Neural cell (in vitro differentiated cells): Measurements from ENCODE around the gene CYP2A6. TPM values are rescaled to one million over a fixed set of nuclear protein-coding genes. Genes with fewer than 3 reads are reported as not detected.

Source experiments
- H2AFZ ChIP-seq: fragments of 200-600, 300-800 bp; sonication (generic), shearing (Covaris generic); 2 replicates; pipeline ENCODE4 v1.6.0; 2014; ENCODE audit warnings: low read depth, mild to moderate bottlenecking, antibody characterized with exemption, low read length, moderate library complexity
- H3F3A ChIP-seq: fragments of 200-600 bp; shearing (Covaris generic); 2 replicates; pipeline ENCODE4 v1.6.1; 2016; ENCODE audit warnings: mild to moderate bottlenecking, moderate library complexity, mixed read lengths, antibody characterized with exemption, low read length; ENCODE audit not compliant: insufficient read depth, poor library complexity, severe bottlenecking
- H3K27ac ChIP-seq: fragments of 200-600, 300-800 bp; sonication (generic), shearing (Covaris generic); 2 replicates; pipeline ENCODE4 v1.5.1; 2014; ENCODE audit warnings: mild to moderate bottlenecking, low read length, moderate library complexity
- H3K27me3 ChIP-seq: fragments of 300-800, 200-600 bp; sonication (generic), shearing (Covaris generic); 2 replicates; pipeline ENCODE4 v1.6.0; 2014; ENCODE audit warnings: mild to moderate bottlenecking, low read depth, low read length, moderate library complexity; ENCODE audit not compliant: insufficient read depth
- H3K36me3 ChIP-seq: fragments of 300-800, 200-600 bp; sonication (generic), shearing (Covaris generic); 2 replicates; pipeline ENCODE4 v1.5.1; 2014; ENCODE audit warnings: mild to moderate bottlenecking, antibody characterized with exemption, low read length, moderate library complexity; ENCODE audit not compliant: insufficient read depth
- H3K4me2 ChIP-seq: fragments of 300-800, 200-600 bp; sonication (generic), shearing (Covaris generic); 2 replicates; pipeline ENCODE4 v1.6.0; 2014; ENCODE audit warnings: mild to moderate bottlenecking, low read length
- H3K4me3 ChIP-seq: fragments of 300-800, 200-600 bp; sonication (generic), shearing (Covaris generic); 2 replicates; pipeline ENCODE4 v1.5.1; 2014; ENCODE audit warnings: mild to moderate bottlenecking, low read length, moderate library complexity
- H3K79me2 ChIP-seq: fragments of 200-600 bp; shearing (Covaris generic); replicated peaks from 2 replicates; pipeline ENCODE4 v1.6.0; 2014; ENCODE audit warnings: mild to moderate bottlenecking, low read length, moderate library complexity; ENCODE audit not compliant: insufficient read depth
- H3K9ac ChIP-seq: fragments of 300-800, 200-600 bp; sonication (generic), shearing (Covaris generic); 2 replicates; pipeline ENCODE4 v1.6.1; 2016; ENCODE audit warnings: mild to moderate bottlenecking, low read length, mixed read lengths
- H3K9me2 ChIP-seq: fragments of 200-600 bp; shearing (Covaris generic); 2 replicates; pipeline ENCODE4 v1.6.1; 2016; ENCODE audit warnings: mild to moderate bottlenecking, low read length, mixed read lengths; ENCODE audit not compliant: insufficient read depth
- H3K9me3 ChIP-seq: fragments of 200-600, 300-800 bp; sonication (generic), shearing (Covaris generic); 2 replicates; pipeline ENCODE4 v1.6.1; 2016; ENCODE audit warnings: mild to moderate bottlenecking, mixed run types, low read length, moderate library complexity, mixed read lengths
- H4K20me1 ChIP-seq: fragments of 200-600 bp; shearing (Covaris generic); 2 replicates; pipeline ENCODE4 v1.6.1; 2016; ENCODE audit warnings: mild to moderate bottlenecking, mixed run types; ENCODE audit not compliant: insufficient read depth
- CTCF ChIP-seq: fragments of 450-650 bp; IDR thresholded peaks from 2 replicates; pipeline ENCODE4 v1.5.1; 2014; ENCODE audit warnings: antibody characterized with exemption, mild to moderate bottlenecking, moderate library complexity; ENCODE audit not compliant: poor library complexity, severe bottlenecking
- EP300 ChIP-seq: fragments of 450-650 bp; conservative IDR thresholded peaks from 2 replicates; pipeline ENCODE4 v1.6.1; 2014; ENCODE audit warnings: antibody characterized with exemption, mild to moderate bottlenecking, moderate library complexity; ENCODE audit not compliant: poor library complexity, severe bottlenecking
- EZH2 ChIP-seq: fragments of 200-600, 300-800 bp; shearing (Covaris generic), sonication (generic); IDR thresholded peaks from 2 replicates; pipeline ENCODE4 v1.6.1; 2014; ENCODE audit warnings: antibody characterized with exemption, low read length, borderline replicate concordance, mild to moderate bottlenecking; ENCODE audit not compliant: insufficient read depth, poor library complexity, severe bottlenecking
- MXI1 ChIP-seq: fragments of 450-650 bp; conservative IDR thresholded peaks from 2 replicates; pipeline ENCODE4 v1.6.1; 2014; ENCODE audit warnings: antibody characterized with exemption, mild to moderate bottlenecking; ENCODE audit not compliant: poor library complexity, severe bottlenecking
- POLR2AphosphoS5 ChIP-seq: IDR thresholded peaks from 2 replicates; pipeline ENCODE4 v1.6.1; 2012
- RAD21 ChIP-seq: fragments of 450-650 bp; conservative IDR thresholded peaks from 2 replicates; pipeline ENCODE4 v1.6.1; 2014; ENCODE audit warnings: antibody characterized with exemption, mild to moderate bottlenecking, moderate library complexity
- REST ChIP-seq: IDR thresholded peaks from 2 replicates; pipeline ENCODE4 v1.6.1; 2012; ENCODE audit warnings: borderline replicate concordance
- SMC3 ChIP-seq: fragments of 450-650 bp; conservative IDR thresholded peaks from 2 replicates; pipeline ENCODE4 v1.6.1; 2014; ENCODE audit warnings: antibody characterized with exemption, mild to moderate bottlenecking, moderate library complexity; ENCODE audit not compliant: poor library complexity
- TAF1 ChIP-seq: IDR thresholded peaks from 2 replicates; pipeline ENCODE4 v1.6.1; 2012; ENCODE audit warnings: low read depth
- polyA plus RNA-seq: library from polyadenylated mRNA; depleted of rRNA; stranded (reverse); fragments of >200 nt; gene quantifications from 2 replicates; pipeline ENCODE4 v1.2.3, GENCODE V29; 2014

Gene CYP2A6
- polyA plus RNA-seq, 1 donor from 2014 or later, result not detected

- Histone ChIP-seq H3K4me3 (no peak overlapping the region), H3K27ac (peak overlapping the region; percentile 86)
Observed at GRCh38 chr19:40797166-40797962, 52.9 kb downstream of the CYP2A6 start.

More at GRCh38 chr19:40797166-40797962, 52.9 kb downstream of the CYP2A6 start:
- H3F3A ChIP-seq, result no peaks in the 10 kb centered on the region
- H3K9ac ChIP-seq, result peak overlapping the region; percentile 69
- H3K27me3 ChIP-seq, result no peaks in the 10 kb centered on the region
- no peaks in the 10 kb centered on the region for H3K36me3 ChIP-seq
- no peaks in the 10 kb centered on the region for H3K9me3 ChIP-seq
- H3K9me2 ChIP-seq, result no peaks in the 10 kb centered on the region
- TF ChIP-seq MXI1 (no peak), REST (no peak), TAF1 (no peak), EZH2 (no peak), EP300 (no peak), CTCF (no peak), SMC3 (no peak), POLR2AphosphoS5 (no peak), RAD21 (no peak)
- peaks cover 30% of the 10 kb centered on the region for H3K79me2 ChIP-seq
- no peak overlapping the region for H3K4me2 ChIP-seq
- peaks cover 2% of the 10 kb centered on the region for H4K20me1 ChIP-seq
- no peak overlapping the region for H2AFZ ChIP-seq

Other genes with a start within 250 kb of the CYP2A6 start
- gene LTBP4, start 249.1 kb downstream of the CYP2A6 start, polyA plus RNA-seq, result 55.6 and 59.7 TPM in 2 replicates
- gene NUMBL, start 159.8 kb downstream of the CYP2A6 start, polyA plus RNA-seq, result 20.5 and 27.7 TPM in 2 replicates
- 83.2 and 95.3 TPM in 2 replicates for gene COQ8B, start 133.6 kb downstream of the CYP2A6 start, polyA plus RNA-seq
- gene ITPKC, start 133.3 kb downstream of the CYP2A6 start, polyA plus RNA-seq, result 14.9 and 16.8 TPM in 2 replicates
- 1.0 TPM in 1 of 2 replicates, not detected in the other for gene ACTMAP, start 100.0 kb downstream of the CYP2A6 start, polyA plus RNA-seq
- gene SNRPA, start 99.2 kb downstream of the CYP2A6 start, polyA plus RNA-seq, result 29.9 and 37.9 TPM in 2 replicates
- 1.8 and 4.0 TPM in 2 replicates for gene MIA, start 74.9 kb downstream of the CYP2A6 start, polyA plus RNA-seq
- gene RAB4B, start 72.2 kb downstream of the CYP2A6 start, polyA plus RNA-seq, result 66.0 and 76.2 TPM in 2 replicates
- 110 and 112 TPM in 2 replicates for gene EGLN2, start 51.3 kb downstream of the CYP2A6 start, polyA plus RNA-seq
- gene CYP2A7, start 31.8 kb upstream of the CYP2A6 start, polyA plus RNA-seq, result not detected in 2 replicates
- gene CYP2B6, start 140.8 kb upstream of the CYP2A6 start, polyA plus RNA-seq, result not detected in 2 replicates
- not detected in 2 replicates for gene CYP2A13, start 238.0 kb upstream of the CYP2A6 start, polyA plus RNA-seq